ENCODE data around the gene ADAMTSL3.

DNA sequence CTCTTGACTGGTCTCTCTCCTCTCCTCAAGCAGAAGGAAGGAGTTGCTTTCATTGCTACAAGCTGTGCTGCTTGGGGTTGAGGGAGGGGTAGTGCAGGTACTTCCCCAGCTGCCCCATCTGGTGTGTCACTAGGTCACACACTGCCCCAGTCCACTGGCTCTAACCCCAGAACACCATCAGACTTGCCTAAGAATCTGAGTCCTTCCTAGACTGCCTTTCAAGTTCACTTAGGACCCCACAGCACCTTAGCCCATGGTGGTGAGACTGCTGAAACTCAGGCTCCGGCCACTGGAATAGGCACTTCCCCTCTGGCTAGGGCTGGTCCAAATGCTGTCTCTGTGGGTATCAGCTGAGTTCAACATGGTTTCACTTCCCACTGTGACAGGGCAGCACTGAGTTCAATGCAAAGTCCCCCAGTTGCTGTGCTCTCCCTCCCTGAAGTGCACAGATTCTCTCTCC, 301.9 kb downstream of the ADAMTSL3 start:
- TF ChIP-seq, protein P1, sequence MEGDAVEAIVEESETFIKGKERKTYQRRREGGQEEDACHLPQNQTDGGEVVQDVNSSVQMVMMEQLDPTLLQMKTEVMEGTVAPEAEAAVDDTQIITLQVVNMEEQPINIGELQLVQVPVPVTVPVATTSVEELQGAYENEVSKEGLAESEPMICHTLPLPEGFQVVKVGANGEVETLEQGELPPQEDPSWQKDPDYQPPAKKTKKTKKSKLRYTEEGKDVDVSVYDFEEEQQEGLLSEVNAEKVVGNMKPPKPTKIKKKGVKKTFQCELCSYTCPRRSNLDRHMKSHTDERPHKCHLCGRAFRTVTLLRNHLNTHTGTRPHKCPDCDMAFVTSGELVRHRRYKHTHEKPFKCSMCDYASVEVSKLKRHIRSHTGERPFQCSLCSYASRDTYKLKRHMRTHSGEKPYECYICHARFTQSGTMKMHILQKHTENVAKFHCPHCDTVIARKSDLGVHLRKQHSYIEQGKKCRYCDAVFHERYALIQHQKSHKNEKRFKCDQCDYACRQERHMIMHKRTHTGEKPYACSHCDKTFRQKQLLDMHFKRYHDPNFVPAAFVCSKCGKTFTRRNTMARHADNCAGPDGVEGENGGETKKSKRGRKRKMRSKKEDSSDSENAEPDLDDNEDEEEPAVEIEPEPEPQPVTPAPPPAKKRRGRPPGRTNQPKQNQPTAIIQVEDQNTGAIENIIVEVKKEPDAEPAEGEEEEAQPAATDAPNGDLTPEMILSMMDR (IDR thresholded peaks at IDR 0.05; ENCODE audit: low read depth, low read length, poor library complexity, severe bottlenecking): no peak
- no peak for TF ChIP-seq EZH2phosphoT487 (IDR thresholded peaks at IDR 0.05; ENCODE audit: borderline replicate concordance, low read length)
